ENCODE results near the gene KCNQ5.

GRCh38 chr6:72783035-72783434 is 161.2 kb downstream of the KCNQ5 start:
- TF ChIP-seq CTCF (IDR thresholded peaks at IDR 0.05): no peak
- no peak for TF ChIP-seq ZNF317 (CRISPR knock-in tag; IDR thresholded peaks at IDR 0.05; ENCODE audit: borderline replicate concordance, low read depth)
- no peak for TF ChIP-seq E2F4 (CRISPR knock-in tag; IDR thresholded peaks at IDR 0.05; ENCODE audit: borderline replicate concordance, low read depth)
- TF ChIP-seq E2F1 (CRISPR knock-in tag; IDR thresholded peaks at IDR 0.05): no peak
- no peak for TF ChIP-seq CREM (CRISPR knock-in tag; IDR thresholded peaks at IDR 0.05)
- no peak for TF ChIP-seq E2F5 (CRISPR knock-in tag; IDR thresholded peaks at IDR 0.05)
- TF ChIP-seq PREB (CRISPR knock-in tag; IDR thresholded peaks at IDR 0.05; ENCODE audit: borderline replicate concordance): no peak
- TF ChIP-seq MAX (CRISPR knock-in tag; IDR thresholded peaks at IDR 0.05): no peak
- no peak for TF ChIP-seq MYBL2 (CRISPR knock-in tag; IDR thresholded peaks at IDR 0.05)

Measured in WTC11 (cell line).